KG1 (cell line): ENCODE results near the gene KRTCAP2.
"Not testable (repeated sequence)": the region's sequence is repeated elsewhere in the genome, so short reads cannot be mapped to it uniquely, and the experiment has no call there.

Experiments used
- DNase-seq: peaks from one replicate; lab custom pipeline; 2025; lab: John Stamatoyannopoulos, UW

The KRTCAP2 gene

GRCh38 chr1:155172732-155173477, at the start of gene KRTCAP2:
TSS of gene KRTCAP2 (minus strand) at chr1:155173304. CDS start at chr1:155173224, 80 bp downstream.
- peak; percentile 85 for DNase-seq

DNA sequence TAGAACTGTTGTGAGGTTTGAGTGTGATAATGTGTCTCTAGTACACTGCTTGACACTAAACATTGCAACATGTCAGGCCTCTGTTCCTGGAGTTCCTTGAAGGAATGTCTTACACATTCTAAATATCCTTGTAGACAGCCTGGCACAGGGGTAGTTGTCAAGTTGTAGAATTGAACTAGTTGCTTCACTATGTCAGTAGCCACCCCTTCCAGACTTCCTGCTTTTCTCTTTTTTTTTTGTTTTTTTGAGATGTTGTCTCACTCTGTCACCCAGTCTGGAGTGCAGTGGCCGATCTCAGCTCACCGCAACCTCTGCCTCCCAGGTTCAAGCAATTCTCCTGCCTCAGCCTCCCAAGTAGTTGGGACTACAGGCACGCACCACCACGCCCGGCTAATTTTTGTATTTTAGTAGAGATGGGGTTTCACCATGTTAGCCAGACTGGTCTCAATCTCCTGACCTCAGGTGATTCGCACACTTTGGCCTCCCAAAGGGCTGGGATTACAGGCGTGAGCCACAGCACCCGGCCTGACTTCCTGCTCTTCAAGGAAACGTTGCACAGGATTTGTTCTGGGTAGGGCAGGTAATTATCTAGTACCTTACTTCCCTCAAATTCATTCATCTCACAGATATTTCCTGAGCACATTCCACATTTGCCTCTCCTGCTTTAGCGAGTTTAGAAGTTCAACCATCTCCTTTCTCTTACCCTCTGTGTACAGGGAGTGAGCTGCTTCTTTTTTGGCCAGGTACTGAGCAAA, 47.3 kb upstream of the KRTCAP2 start:
- DNase-seq = not testable (repeated sequence)

- no peak for DNase-seq
These were observed 46.5 kb upstream of the KRTCAP2 start for GRCh38 chr1:155219592-155220031.

- DNase-seq = no peak
These were observed 45.9 kb upstream of the KRTCAP2 start for GRCh38 chr1:155218854-155219591.

DNA sequence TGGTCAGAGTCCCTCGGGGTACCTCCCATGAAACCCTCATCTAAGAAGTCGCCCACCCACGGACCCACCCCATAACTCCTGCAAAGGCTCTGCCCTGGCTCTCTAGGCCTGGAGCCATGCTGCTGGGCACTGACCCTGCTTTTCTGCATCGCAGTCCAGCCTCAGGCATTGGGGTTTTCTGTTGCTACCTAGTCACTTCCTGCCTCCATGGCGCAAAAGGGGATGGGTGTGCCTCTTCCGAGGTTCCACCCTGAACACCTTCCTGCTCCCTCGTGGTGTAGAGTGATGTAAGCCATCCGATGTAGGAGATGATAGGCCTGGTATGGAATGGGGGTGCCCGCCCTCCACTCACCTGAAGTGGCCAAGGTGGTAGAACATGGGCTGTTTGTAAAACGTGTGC, 41.6 kb upstream of the KRTCAP2 start:
- DNase-seq = not testable (repeated sequence)

DNA sequence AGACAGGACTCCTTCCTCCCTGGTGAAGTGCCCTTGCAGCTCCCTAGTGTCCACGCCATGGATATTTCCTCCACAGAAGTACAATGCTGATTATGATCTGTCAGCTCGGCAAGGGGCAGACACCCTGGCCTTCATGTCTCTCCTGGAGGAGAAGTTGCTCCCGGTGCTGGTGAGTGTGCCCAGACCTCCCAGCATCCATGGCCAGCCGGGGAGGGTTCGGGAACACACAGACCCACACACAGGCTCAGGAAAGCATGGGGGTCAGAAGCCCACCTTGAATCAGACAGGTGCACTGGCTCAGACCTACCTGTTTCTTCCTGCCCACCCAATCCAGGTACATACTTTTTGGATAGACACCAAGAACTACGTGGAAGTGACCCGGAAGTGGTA, 38.9 kb upstream of the KRTCAP2 start:
- not testable (repeated sequence) for DNase-seq

GRCh38 chr1:155211381-155212050, 38.4 kb upstream of the KRTCAP2 start:
- DNase-seq = not testable (repeated sequence)

GRCh38 chr1:155210314-155211104, 37.4 kb upstream of the KRTCAP2 start:
- DNase-seq = no peak

DNA sequence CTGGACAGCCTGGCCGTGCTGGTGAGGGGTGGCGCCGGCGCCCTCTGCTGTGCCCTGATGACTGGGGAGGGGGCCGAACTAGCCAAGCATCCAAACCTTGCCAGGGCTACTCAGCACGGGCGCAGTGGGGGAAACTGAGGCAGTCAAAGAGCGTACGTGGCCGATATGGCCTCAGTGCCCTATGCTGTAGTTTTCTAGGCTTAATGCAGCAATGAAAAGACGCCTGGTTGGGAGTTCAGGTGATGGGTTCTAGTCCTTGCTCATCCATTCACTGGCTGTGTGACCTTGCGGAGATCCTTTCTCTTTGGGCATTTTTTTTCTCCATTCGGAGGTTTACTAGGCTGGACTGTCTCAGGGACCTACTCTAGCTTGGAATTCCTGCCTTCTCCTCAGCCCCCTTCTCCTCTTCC, 36.2 kb upstream of the KRTCAP2 start:
- DNase-seq = no peak

- peak; percentile 56 for DNase-seq
These were observed 35.6 kb upstream of the KRTCAP2 start, which contains the start of gene MTX1 for GRCh38 chr1:155208541-155209311. TSS of gene MTX1 (plus strand) at chr1:155208695. CDS start at chr1:155208805, 110 bp downstream.

DNA sequence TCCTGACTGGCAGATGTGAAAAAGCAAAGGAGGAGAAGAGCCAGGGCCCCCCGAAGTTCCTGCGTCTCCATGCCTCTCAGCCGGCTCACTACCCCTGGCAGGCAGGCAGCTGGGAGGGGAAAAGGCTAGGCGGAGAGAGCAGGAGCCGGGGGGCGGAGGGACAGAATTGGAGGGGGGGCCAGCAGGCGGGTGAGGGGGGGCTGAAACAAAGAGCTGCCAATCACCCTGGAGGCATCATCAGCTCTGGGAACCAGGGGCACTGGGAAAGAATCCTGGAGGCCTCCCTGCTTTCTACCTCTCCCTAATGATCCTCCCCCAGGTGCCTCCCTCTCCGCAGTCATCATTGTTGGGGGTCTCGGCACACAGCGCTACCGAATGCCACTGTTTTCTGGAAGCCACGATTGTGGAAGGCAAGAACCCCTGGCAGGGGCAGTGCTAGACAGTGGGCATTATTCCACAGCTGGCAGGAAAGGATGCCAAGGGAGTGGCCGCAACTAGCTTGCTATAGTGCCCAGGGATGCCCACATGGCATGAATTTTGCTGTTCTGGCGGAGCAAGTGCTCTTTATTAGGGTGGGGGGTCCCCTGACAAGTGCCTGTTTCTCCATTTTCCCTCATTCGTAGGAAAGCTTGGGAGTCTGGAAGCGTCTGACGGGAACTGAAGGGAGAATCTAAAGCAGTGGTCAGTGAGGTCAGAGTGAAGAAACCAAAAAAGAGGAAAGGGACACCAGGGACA, 34.9 kb upstream of the KRTCAP2 start, which contains the start of gene THBS3:
Gene THBS3 (minus strand): TSS at position 92 of the 735 bp plus-strand sequence. CDS start 21 bp downstream, at position 71.
- DNase-seq = no peak

GRCh38 chr1:155206891-155207805, 34.0 kb upstream of the KRTCAP2 start:
- DNase-seq = peak; percentile 67

DNA sequence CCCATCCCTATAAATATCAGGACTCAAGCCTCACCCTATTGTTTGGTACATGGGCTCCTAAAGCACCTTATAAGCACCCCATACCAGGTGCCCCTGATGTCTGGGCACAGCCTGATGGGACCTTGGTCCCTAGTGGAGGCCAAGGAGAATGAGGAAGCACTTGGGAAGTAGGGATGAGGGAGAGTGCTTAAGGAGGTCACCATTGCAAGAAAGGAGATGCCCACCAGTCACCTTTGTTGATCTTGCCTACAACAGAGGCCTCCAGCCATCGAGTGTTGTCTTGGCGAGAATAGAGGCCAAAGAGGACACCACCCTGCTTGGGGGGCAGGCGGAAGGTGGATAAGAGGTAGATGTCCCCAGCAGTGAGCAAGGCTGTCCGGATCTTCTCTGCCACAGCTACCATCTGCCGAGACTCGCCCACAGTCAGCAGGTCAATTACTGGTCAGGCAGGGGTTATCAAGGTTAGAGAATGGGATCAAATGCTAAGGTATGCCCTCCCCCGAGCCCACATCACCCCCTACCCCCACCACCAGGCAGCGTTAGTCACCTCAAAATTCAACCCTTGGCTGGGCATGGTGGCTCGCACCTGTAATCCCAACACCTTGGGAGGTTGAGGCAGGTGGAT, 33.0 kb upstream of the KRTCAP2 start:
- no peak for DNase-seq

DNA sequence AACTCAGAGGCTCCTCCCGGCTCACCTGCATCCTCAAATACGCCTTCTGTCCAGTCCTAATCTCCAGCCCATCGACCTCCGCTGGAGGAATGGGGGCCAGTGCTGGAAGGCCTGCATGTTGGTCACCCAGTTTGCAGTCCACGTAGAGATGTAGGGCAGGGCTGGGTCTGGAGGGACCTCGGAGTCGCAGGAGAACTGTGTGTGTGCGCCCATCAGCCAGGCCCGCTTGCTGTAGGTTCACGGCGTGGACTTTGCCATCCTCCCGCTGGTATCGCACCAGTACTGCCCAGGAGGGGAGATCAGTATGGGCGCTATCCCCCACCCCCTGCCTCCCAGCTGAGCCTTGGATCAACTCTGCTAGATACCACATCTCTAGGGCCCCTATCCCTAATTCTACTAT, 31.9 kb upstream of the KRTCAP2 start:
- DNase-seq = no peak

DNA sequence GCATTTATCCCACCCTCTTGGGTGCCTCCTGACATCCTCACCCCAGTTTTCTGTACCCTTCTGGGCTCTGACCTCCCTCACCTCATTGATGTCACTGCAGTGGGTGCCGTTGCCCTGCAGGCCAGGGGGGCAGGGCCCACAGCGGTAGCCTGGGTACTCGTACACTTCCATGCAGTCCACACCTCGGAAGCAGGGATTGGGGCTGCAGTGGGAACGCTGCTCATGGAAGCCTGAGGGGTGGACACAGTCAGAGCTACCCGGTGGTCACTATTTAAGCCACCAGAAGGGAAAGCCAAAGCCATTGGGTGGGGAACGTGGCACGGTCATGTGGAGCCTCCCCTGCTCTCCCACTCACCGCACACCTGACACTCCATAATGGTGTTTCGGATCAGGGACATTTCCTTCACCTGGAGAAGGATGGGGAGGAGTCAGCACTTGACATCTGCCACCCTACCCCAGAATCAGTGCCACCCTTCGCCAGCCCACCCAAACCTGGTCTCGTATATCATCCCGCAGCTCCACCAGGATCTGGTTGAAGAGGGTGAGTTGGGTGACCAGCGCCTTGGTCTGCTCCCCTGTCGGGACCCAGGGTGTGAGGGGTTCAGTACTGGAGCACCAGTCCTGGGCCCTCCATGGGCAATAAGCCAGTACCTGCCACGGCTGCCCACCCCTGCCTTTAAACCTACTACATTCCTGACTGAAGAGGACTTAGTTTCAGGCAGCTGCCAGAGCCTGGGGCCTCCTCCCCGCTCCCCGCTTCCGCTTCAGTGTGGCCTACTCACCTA, 29.8 kb upstream of the KRTCAP2 start:
- no peak for DNase-seq

- DNase-seq = no peak
These were observed 29.1 kb upstream of the KRTCAP2 start for GRCh38 chr1:155202198-155202597.

GRCh38 chr1:155200920-155201319, 27.8 kb upstream of the KRTCAP2 start:
- no peak for DNase-seq
